SH-SY5Y (cell line): Measurements from ENCODE around the gene PRKG1.

Experiments used
- GATA2 ChIP-seq: IDR thresholded peaks from 2 replicates; pipeline ENCODE4 v1.6.1; 2011; ENCODE audit warnings: mild to moderate bottlenecking, low read depth, low read length
- GATA3 ChIP-seq: IDR thresholded peaks from 2 replicates; pipeline ENCODE4 v1.6.1; 2011; ENCODE audit warnings: low read depth, mild to moderate bottlenecking, low read length, moderate library complexity

Gene PRKG1

GRCh38 chr10:51760864-51761640, 686.8 kb downstream of the PRKG1 start:
- TF ChIP-seq GATA3 (no peak), GATA2 (no peak)

GRCh38 chr10:51763746-51764145, 689.5 kb downstream of the PRKG1 start:
- TF ChIP-seq GATA2, result no peak
- no peak for TF ChIP-seq GATA3

- no peak for TF ChIP-seq GATA3
- TF ChIP-seq GATA2, result no peak
Measured at GRCh38 chr10:51765284-51765971, 691.1 kb downstream of the PRKG1 start.

- TF ChIP-seq GATA3 (no peak), GATA2 (no peak)
Measured at GRCh38 chr10:51766423-51767102, 692.3 kb downstream of the PRKG1 start.

GRCh38 chr10:51767103-51767763, 692.9 kb downstream of the PRKG1 start:
- TF ChIP-seq GATA2 (no peak), GATA3 (no peak)

- TF ChIP-seq GATA3 (no peak), GATA2 (no peak)
Measured at GRCh38 chr10:51768886-51769465, 694.7 kb downstream of the PRKG1 start.

- no peak for TF ChIP-seq GATA3
- no peak for TF ChIP-seq GATA2
Measured at GRCh38 chr10:51770709-51771108, 696.4 kb downstream of the PRKG1 start.

GRCh38 chr10:51772387-51772786, 698.1 kb downstream of the PRKG1 start:
- TF ChIP-seq GATA2 (no peak), GATA3 (no peak)

GRCh38 chr10:51773681-51774080, 699.4 kb downstream of the PRKG1 start:
- TF ChIP-seq GATA2 (no peak), GATA3 (no peak)

GRCh38 chr10:51783941-51784340, 709.7 kb downstream of the PRKG1 start:
- TF ChIP-seq GATA2, result no peak
- no peak for TF ChIP-seq GATA3

GRCh38 chr10:51786016-51786683, 711.9 kb downstream of the PRKG1 start:
- TF ChIP-seq GATA3, result no peak
- no peak for TF ChIP-seq GATA2

- TF ChIP-seq GATA3 (no peak), GATA2 (no peak)
Measured at GRCh38 chr10:51786684-51787035, 712.4 kb downstream of the PRKG1 start.

- TF ChIP-seq GATA3 (no peak), GATA2 (no peak)
Measured at GRCh38 chr10:51788273-51788672, 714.0 kb downstream of the PRKG1 start.

- TF ChIP-seq GATA2 (no peak), GATA3 (no peak)
Measured at GRCh38 chr10:51789118-51789517, 714.8 kb downstream of the PRKG1 start.
